ENCODE data around the gene TMEM185B. TPM values are rescaled to one million over a fixed set of nuclear protein-coding genes. Genes with fewer than 3 reads are reported as not detected.

Gene TMEM185B
- total RNA-seq, 1 donor from 2014 or later = 19.0 TPM

Other genes with a start within 250 kb of the TMEM185B start
- 13.2 and 22.5 TPM in 2 replicates for gene EPB41L5, start 210.3 kb downstream of the TMEM185B start, total RNA-seq
- gene RALB, start 29.5 kb upstream of the TMEM185B start, total RNA-seq = 181 and 182 TPM in 2 replicates
- 20.4 and 35.3 TPM in 2 replicates for gene INHBB, start 122.7 kb upstream of the TMEM185B start, total RNA-seq

Data from dermis microvascular lymphatic vessel endothelial cell (primary cell).